ENCODE data around the gene SYNE1. TPM values are rescaled to one million over a fixed set of nuclear protein-coding genes. Genes with fewer than 3 reads are reported as not detected.

SYNE1 gene
- total RNA-seq, 3 donors from 2014 or later (not counting 1 experiment from before 2014, with no cell fraction given) = 489 to 570 (median 498) TPM

DNA sequence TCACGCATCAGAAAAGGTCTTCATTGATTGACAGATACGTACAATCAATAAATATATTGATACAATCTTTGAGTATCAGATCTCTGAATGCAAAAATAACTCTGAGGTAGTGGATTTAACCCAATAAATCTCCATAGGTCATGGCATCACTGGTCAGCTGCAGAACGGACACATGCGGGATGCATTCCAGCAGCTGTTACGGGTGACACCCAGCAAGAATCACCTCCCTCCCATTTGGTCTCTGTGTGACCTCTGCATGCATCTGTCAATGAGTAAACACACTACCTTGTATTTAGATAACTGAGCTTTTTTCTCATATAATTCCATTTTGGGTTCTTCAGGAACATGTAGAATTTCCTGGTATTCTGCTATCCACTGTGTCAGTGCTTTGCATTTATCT, 285.4 kb downstream of the SYNE1 start:
- DNase-seq (no peak), ATAC-seq (no peak)
- Mint-ChIP-seq H3K36me3 (peaks cover 32% of the 10 kb centered on the region), H3K27ac (peak overlapping the region in 1 of 2 donors; percentile 44), H3K4me3 (no peak overlapping the region), H3K9me3 (no peaks in the 10 kb centered on the region), H3K4me1 (peaks cover 0 to 3% of the 10 kb centered on the region in 2 donors), H3K27me3 (ENCODE audit: low read depth in 2 of 2) (no peaks in the 10 kb centered on the region)
- no peaks in the 10 kb centered on the region for H3K27me3 ChIP-seq (ENCODE audit: control insufficient read depth, insufficient read depth, low read length)
- H3K36me3 ChIP-seq (ENCODE audit: control insufficient read depth, insufficient read depth, low read length) = peaks cover 61% of the 10 kb centered on the region
- 77% methylated on average over 5 of the region's 5 CpGs for WGBS (ENCODE audit: insufficient coverage)
- TF ChIP-seq, protein P1, sequence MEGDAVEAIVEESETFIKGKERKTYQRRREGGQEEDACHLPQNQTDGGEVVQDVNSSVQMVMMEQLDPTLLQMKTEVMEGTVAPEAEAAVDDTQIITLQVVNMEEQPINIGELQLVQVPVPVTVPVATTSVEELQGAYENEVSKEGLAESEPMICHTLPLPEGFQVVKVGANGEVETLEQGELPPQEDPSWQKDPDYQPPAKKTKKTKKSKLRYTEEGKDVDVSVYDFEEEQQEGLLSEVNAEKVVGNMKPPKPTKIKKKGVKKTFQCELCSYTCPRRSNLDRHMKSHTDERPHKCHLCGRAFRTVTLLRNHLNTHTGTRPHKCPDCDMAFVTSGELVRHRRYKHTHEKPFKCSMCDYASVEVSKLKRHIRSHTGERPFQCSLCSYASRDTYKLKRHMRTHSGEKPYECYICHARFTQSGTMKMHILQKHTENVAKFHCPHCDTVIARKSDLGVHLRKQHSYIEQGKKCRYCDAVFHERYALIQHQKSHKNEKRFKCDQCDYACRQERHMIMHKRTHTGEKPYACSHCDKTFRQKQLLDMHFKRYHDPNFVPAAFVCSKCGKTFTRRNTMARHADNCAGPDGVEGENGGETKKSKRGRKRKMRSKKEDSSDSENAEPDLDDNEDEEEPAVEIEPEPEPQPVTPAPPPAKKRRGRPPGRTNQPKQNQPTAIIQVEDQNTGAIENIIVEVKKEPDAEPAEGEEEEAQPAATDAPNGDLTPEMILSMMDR (IDR thresholded peaks at IDR 0.05) = no peak
- H3K4me3 ChIP-seq (ENCODE audit: low read length) = no peak overlapping the region
- H3K27ac ChIP-seq (ENCODE audit: low read length) = no peak overlapping the region
- H3K4me1 ChIP-seq (ENCODE audit: control insufficient read depth, insufficient read depth, low read length) = no peaks in the 10 kb centered on the region
- intact Hi-C loops (cut with micrococcal nuclease) = no loop called here
- no peaks in the 10 kb centered on the region for H3K9me3 ChIP-seq (ENCODE audit: control insufficient read depth, insufficient read depth, low read length)

DNA sequence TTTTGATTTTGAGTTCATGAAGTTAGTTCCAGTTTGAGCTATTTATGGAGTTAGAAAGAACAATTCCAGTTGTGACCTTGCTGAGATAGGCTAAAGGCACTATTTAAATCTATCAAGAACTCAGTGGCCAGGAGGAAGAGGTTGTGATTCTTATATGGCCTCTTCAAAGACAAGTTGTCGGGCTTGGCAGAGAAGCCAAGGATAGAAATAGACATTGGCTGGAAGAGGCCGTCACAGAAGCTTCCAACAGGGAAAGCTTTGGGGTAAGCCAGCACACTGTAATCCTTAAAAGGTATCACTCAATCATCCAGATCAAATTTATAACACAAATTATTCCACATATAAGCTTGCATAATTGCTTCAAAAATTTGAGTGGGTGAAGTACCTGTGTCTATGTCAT, 286.1 kb downstream of the SYNE1 start:
- 100% methylated on average over 2 of the region's 2 CpGs for WGBS (ENCODE audit: insufficient coverage)
- H3K4me1 Mint-ChIP-seq = no peaks in the 10 kb centered on the region

DNA sequence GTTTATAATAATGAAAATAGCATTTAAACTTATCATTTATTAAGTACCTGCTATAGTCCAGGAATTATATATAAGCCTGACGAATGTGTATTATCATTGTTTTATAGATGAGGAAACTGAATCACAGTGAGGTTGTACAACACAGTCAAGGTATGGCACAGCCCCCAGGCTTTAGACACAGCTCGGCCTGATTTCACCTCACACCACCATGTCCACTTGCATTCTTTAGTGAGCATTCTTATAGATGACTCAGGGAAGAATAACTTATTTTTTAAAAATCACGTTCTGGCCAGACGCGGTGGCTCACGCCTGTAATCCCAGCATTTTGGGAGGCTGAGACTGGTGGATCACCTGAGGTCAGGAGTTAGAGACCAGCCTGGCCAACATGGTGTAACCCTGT, 289.0 kb downstream of the SYNE1 start:
- H3K36me3 ChIP-seq (ENCODE audit: control insufficient read depth, insufficient read depth, low read length) = peaks cover 62% of the 10 kb centered on the region
- DNase-seq = no peak
- no peaks in the 10 kb centered on the region for H3K9me3 Mint-ChIP-seq
- no peaks in the 10 kb centered on the region for H3K4me1 Mint-ChIP-seq
- H3K9me3 ChIP-seq (ENCODE audit: control insufficient read depth, insufficient read depth, low read length) = no peaks in the 10 kb centered on the region
- intact Hi-C loops (cut with micrococcal nuclease) = no loop called here
- H3K4me3 Mint-ChIP-seq = no peak overlapping the region
- ATAC-seq = no peak
- H3K27ac ChIP-seq (ENCODE audit: low read length) = no peak overlapping the region
- WGBS (ENCODE audit: insufficient coverage) = 95% methylated on average over 6 of the region's 6 CpGs
- no peak overlapping the region for H3K27ac Mint-ChIP-seq
- TF ChIP-seq, protein P1 (IDR thresholded peaks at IDR 0.05) = no peak
- H3K36me3 Mint-ChIP-seq = peaks cover 19% of the 10 kb centered on the region
- H3K4me3 ChIP-seq (ENCODE audit: low read length) = no peak overlapping the region
- no peaks in the 10 kb centered on the region for H3K27me3 Mint-ChIP-seq (ENCODE audit: low read depth in 2 of 2)
- no peaks in the 10 kb centered on the region for H3K27me3 ChIP-seq (ENCODE audit: control insufficient read depth, insufficient read depth, low read length)
- H3K4me1 ChIP-seq (ENCODE audit: control insufficient read depth, insufficient read depth, low read length) = no peaks in the 10 kb centered on the region

More for the DNA sequence above, 286.1 kb downstream of the SYNE1 start:
- no peaks in the 10 kb centered on the region for H3K9me3 Mint-ChIP-seq
- H3K27ac Mint-ChIP-seq = peak overlapping the region in 1 of 2 donors; percentile 11
- H3K9me3 ChIP-seq (ENCODE audit: control insufficient read depth, insufficient read depth, low read length) = no peaks in the 10 kb centered on the region
- DNase-seq (no peak), ATAC-seq (no peak)
- H3K4me3 ChIP-seq (ENCODE audit: low read length) = no peak overlapping the region
- TF ChIP-seq, protein P1 (IDR thresholded peaks at IDR 0.05) = no peak
- H3K36me3 Mint-ChIP-seq = peaks cover 32% of the 10 kb centered on the region
- peaks cover 61% of the 10 kb centered on the region for H3K36me3 ChIP-seq (ENCODE audit: control insufficient read depth, insufficient read depth, low read length)
- intact Hi-C loops (cut with micrococcal nuclease) = no loop called here
- H3K4me1 ChIP-seq (ENCODE audit: control insufficient read depth, insufficient read depth, low read length) = no peaks in the 10 kb centered on the region
- H3K27ac ChIP-seq (ENCODE audit: low read length) = no peak overlapping the region
- H3K4me3 Mint-ChIP-seq = no peak overlapping the region
- H3K27me3 ChIP-seq (ENCODE audit: control insufficient read depth, insufficient read depth, low read length) = no peaks in the 10 kb centered on the region
- H3K27me3 Mint-ChIP-seq (ENCODE audit: low read depth in 2 of 2) = no peaks in the 10 kb centered on the region

DNA sequence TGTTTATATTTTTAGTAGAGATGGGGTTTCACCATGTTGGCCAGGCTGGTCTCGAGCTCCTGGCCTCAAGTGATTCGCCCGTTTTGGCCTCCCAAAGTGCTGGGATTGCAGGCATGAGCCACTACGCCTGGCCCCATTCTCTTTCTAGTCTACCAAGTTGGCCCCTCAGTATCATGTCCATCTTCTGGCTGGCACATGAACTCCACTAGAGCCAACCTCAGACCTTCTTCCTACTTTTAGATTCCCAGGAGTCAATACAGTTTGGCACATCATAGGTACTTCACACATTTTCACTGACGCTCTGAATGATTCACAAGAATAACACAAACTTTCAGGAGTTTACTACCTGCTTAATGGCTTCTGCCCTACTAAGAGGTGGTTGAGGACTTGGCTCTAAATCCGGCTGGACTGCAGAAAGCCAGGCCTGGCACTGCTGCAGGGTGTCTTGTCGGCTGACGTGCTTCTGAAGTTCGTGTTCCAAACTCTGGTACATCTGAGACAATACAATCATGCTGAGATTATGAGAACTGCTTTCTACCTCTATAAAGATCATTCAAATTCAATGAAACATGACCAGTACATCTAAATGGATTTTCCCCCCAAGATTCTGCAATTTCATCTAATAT, 293.3 kb downstream of the SYNE1 start:
- ATAC-seq = no peak
- H3K9me3 Mint-ChIP-seq = no peaks in the 10 kb centered on the region

More for the DNA sequence above, 293.3 kb downstream of the SYNE1 start:
- H3K9me3 ChIP-seq (ENCODE audit: control insufficient read depth, insufficient read depth, low read length) = no peaks in the 10 kb centered on the region
- no peaks in the 10 kb centered on the region for H3K4me1 ChIP-seq (ENCODE audit: control insufficient read depth, insufficient read depth, low read length)
- WGBS (ENCODE audit: insufficient coverage) = 97% methylated on average over 9 of the region's 9 CpGs
- TF ChIP-seq, protein P1 (IDR thresholded peaks at IDR 0.05) = no peak
- Mint-ChIP-seq H3K27me3 (ENCODE audit: low read depth in 2 of 2) (no peaks in the 10 kb centered on the region), H3K27ac (no peak overlapping the region), H3K36me3 (peaks cover 7% of the 10 kb centered on the region), H3K4me3 (no peak overlapping the region), H3K4me1 (peaks cover under 1% of the 10 kb centered on the region in 2 donors)
- peaks cover 42% of the 10 kb centered on the region for H3K36me3 ChIP-seq (ENCODE audit: control insufficient read depth, insufficient read depth, low read length)
- no peak overlapping the region for H3K4me3 ChIP-seq (ENCODE audit: low read length)
- no peak overlapping the region for H3K27ac ChIP-seq (ENCODE audit: low read length)
- DNase-seq = no peak
- intact Hi-C loops (cut with micrococcal nuclease) = no loop called here
- H3K27me3 ChIP-seq (ENCODE audit: control insufficient read depth, insufficient read depth, low read length) = no peaks in the 10 kb centered on the region

Measured in natural killer cell (primary cell).